CD4-positive, alpha-beta T cell treated with Interleukin-1 beta for 1 hour (primary cell): ENCODE results near the gene MAST4.
"Not testable (repeated sequence)": the region's sequence is repeated elsewhere in the genome, so short reads cannot be mapped to it uniquely, and the experiment has no call there.

ENCODE experiments used
- DNase-seq, 2 donors: peaks; one replicate each; pipeline ENCODE4 v3.0.0-alpha.2; 2020 to 2022

MAST4 gene

DNA sequence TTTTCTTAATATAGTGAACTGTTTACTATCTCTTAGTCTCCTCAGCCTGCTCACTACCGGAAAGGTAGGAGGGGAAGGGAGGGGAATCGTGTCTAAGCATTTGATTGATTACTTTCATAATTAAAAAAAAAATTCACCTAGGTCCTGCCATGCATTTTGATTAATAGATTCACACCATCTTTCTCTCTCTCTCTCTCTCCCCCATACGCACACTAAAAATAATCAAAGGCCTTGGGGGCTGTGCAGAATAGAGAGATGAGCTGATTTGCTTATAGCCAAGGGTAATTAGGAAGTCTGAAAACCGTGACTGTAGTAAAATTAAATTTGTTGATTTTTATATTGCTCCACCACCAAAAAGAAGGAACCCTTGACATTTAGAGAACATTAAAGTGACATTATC, 550.8 kb downstream of the MAST4 start:
- no peak for DNase-seq

DNA sequence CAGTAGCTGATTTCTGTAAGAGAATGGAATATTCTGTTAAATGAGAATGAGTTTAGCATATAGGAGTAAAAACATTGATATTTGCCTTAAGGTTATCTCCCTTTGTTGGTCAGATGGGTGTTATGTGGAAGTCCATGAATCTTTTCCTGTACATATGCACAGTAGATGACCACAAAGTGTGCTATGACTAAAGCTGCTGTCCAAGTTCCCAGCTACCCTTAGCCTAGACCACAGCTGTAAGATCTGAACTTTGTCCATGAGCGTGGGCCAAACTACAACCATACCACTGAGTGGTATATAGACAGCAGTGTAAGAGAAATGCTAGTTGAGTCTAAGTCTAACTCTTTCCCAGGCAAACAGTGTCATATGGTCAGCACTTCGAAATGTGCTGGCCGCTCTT, 551.6 kb downstream of the MAST4 start:
- DNase-seq, result no peak

- no peak for DNase-seq
Observed at GRCh38 chr5:67149057-67149950, 553.1 kb downstream of the MAST4 start.

DNA sequence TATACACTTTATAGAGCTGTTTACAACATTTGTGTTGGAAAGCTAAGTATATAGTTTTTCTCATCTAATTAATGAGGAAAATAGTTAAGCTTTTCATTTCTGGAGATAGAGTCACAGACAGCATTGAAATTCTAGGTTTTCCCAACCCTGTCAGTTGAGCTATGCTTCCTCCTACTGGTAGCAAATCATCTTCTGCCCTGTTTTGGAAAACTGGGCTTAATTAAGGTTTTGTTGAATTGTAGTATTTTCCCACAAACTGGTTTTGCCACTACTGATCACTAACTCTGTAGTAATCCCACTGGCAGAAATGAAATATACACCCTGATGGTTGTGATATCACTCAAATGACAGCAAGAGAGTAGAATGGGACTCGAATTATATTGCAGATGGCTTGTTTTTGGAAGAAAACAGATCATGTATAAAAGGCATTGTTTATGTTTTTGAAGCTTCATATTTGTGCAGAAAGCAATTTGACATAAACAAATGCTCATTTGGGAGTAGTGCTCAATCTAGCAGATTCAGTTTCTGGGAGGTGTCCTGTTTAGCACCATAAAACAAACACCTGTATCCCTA, 553.8 kb downstream of the MAST4 start:
- DNase-seq, result no peak

GRCh38 chr5:67152400-67152799, 556.2 kb downstream of the MAST4 start:
- DNase-seq, result no peak

GRCh38 chr5:67153292-67153691, 557.1 kb downstream of the MAST4 start:
- no peak for DNase-seq

DNA sequence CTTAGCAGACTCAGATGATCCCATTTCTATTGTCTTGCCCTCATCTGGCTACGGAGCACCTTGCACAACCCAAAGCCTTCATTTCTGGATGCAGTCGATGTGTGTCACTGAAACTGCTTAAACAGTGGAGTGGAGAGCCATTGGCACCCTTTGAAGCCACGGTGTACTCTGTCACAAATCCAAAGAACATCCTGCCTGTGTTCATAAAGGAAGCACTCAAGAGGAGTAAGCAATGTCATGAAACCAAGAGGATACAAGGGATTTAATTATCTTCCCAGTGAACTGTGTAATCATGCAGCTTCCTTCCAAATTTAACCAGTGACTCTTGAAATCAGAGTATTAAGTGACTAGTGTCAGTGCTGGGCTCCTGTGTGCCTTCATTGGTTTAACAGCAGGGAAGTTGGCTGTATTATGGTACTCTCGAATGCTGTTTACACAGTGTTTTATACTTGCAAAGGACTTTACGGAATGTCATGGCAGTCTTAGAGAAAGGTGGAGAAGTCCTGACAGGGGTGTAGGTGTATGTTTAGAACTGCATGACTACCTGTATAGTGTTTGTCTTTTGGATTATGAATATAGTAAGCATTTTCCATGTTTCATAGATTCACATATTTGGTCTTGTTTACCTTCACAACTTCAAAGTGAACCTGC, 558.5 kb downstream of the MAST4 start:
- no peak for DNase-seq

DNA sequence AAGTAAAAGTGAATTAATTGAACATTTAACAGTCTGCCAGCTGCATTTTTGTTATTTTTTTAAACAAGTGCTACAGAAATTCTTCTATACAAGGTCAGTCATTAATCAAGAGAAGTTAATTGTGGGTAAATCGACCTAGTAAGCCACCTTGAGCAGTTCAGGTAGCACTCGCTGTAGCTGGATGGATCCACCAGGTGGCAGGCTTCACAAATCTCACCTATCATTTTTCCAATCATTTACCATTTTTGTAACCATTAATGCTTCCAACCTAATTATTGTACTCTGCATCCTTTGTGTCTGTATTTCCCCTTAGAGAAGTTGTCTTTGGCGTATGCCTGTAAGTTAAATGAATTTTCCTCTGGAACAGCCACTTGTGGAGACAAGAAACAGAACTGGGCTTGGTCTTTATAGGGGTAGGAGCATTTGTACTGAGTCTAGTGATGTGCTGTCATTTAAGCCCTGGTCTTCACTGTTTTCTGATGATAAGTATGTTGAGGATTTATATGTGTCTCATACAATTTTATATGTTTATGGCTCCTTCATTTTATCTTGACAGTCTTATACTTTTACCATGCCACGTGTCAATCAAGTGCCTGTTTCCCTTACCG, 560.9 kb downstream of the MAST4 start:
- DNase-seq, result peak; percentile 57 to 68

GRCh38 chr5:67160272-67160671, 564.1 kb downstream of the MAST4 start:
- DNase-seq, result no peak

DNA sequence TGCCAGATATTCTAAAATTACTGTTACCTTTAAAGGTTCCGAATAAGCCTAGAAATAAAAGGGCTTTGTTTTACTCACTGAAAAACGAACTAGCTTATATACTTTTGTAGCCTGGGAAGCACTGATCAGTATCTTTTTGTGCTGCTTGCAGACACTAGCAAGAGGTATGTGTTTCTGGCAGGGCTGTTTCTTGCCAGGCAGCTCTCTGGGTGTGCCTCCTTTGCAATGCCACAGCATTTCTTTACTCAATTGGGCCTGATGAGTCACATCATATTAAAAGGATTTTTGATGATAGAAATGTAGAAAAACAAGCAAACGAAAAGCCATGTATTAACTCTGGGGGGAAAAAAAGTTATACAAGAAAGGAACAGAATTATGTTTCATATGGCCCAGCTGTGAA, 564.8 kb downstream of the MAST4 start:
- peak; percentile 46 to 54 for DNase-seq

DNA sequence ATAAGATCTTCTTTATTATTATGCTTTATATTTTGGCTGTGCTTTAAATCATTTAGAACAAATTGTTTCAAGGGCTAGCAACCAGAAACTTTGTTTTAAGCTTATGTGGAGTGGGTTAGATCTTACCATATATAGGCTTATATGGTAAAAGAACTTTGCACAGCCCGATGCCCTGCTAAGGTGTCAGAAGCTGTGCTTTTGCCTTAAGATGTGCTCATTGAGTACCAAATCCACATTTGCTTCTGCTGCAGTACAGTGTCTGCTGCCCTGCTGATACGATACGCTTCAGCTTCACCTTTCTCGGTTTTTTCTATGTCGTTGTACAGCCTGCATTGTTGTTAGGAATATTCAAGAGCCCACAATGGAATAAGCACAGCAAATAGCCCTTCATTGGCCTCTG, 565.6 kb downstream of the MAST4 start:
- DNase-seq, result no peak

GRCh38 chr5:67163231-67163756, 567.1 kb downstream of the MAST4 start:
- no peak for DNase-seq

DNA sequence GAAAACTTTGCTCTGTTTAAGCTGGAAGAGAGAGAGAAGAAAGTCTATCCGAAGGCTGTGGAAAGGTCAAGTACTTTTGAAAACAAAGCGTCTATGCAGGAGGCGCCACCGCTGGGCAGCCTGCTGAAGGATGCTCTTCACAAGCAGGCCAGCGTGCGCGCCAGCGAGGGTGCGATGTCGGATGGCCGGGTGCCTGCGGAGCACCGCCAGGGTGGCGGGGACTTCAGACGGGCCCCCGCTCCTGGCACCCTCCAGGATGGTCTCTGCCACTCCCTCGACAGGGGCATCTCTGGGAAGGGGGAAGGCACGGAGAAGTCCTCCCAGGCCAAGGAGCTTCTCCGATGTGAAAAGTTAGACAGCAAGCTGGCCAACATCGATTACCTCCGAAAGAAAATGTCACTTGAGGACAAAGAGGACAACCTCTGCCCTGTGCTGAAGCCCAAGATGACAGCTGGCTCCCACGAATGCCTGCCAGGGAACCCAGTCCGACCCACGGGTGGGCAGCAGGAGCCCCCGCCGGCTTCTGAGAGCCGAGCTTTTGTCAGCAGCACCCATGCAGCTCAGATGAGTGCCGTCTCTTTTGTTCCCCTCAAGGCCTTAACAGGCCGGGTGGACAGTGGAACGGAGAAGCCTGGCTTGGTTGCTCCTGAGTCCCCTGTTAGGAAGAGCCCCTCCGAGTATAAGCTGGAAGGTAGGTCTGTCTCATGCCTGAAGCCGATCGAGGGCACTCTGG, 567.8 kb downstream of the MAST4 start:
- no peak for DNase-seq

DNA sequence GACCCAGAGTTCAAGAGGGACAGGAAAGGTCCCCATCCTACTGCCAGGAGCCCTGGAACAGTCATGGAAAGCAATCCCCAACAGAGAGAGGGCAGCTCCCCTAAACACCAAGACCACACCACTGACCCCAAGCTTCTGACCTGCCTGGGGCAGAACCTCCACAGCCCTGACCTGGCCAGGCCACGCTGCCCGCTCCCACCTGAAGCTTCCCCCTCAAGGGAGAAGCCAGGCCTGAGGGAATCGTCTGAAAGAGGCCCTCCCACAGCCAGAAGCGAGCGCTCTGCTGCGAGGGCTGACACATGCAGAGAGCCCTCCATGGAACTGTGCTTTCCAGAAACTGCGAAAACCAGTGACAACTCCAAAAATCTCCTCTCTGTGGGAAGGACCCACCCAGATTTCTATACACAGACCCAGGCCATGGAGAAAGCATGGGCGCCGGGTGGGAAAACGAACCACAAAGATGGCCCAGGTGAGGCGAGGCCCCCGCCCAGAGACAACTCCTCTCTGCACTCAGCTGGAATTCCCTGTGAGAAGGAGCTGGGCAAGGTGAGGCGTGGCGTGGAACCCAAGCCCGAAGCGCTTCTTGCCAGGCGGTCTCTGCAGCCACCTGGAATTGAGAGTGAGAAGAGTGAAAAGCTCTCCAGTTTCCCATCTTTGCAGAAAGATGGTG, 568.8 kb downstream of the MAST4 start:
- DNase-seq, result no peak

- DNase-seq, result peak; percentile 83 to 85
Observed at GRCh38 chr5:67165526-67166459, 569.6 kb downstream of the MAST4 start.

- DNase-seq, result peak; percentile 79 to 80
Observed at GRCh38 chr5:67166460-67167285, 570.5 kb downstream of the MAST4 start.

GRCh38 chr5:67168069-67168468, 571.9 kb downstream of the MAST4 start:
- DNase-seq, result no peak

GRCh38 chr5:67170767-67171166, 574.6 kb downstream of the MAST4 start:
- DNase-seq, result no peak

DNA sequence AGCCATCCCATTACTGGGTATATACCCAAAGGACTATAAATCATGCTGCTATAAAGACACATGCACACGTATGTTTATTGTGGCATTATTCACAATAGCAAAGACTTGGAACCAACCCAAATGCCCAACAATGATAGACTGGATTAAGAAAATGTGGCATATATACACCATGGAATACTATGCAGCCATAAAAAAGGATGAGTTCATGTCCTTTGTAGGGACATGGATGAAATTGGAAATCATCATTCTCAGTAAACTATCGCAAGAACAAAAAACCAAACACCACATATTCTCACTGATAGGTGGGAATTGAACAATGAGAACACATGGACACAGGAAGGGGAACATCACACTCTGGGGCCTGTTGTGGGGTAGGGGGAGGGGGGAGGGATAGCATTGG, 577.2 kb downstream of the MAST4 start:
- not testable (repeated sequence) for DNase-seq

DNA sequence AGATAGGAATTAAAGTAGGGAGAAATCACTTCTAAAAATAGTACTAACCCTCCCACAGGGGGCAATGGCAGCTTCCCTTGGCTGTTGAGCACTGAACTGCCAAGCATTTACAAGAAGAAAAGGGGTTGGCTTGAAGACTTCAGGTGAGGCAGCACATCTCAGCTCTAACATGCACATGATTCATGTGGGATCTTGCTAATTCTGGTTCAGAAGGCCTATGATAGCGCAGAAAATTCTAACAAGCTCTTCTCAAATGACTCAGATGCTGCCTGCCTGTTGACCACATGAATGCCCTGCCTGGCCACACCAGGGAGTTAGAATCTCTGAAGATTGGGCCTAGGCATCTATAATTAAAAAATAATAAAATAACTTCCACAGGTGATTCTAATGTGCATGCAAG, 577.8 kb downstream of the MAST4 start:
- no peak for DNase-seq
